Measurements from ENCODE around the gene NPIPB9. TPM values are rescaled to one million over a fixed set of nuclear protein-coding genes. Genes with fewer than 3 reads are reported as not detected.
"Not testable (repeated sequence)": the region's sequence is repeated elsewhere in the genome, so short reads cannot be mapped to it uniquely, and the experiment has no call there.

NPIPB9 gene
- 2.8 TPM in 1 of 2 replicates, not detected in the other for total RNA-seq (ENCODE audit: low replicate concordance)

DNA sequence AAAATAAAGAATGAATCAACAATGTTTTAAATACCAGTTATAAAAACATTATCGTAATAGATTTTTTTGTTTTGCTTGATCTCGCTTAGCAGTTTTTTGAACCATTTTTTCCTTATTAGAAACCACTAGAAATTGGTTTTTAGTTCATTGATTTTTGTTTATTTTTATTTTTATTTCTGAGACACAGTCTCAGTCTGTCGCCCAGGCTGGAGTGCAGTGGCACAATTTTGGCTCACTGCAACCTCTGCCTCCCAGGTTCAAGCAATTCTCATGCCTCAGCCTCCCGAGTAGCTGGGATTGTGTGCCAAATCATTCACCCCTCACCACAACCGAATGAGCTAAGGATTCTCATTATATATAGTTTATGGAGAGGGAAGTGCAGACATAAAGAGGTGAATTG is at the start of gene NPIPB9:
Gene NPIPB9, plus strand, starts transcription at position 301 of the 400 bp plus-strand sequence.
- H3K36me3 ChIP-seq; H3K4me3 Mint-ChIP-seq; H3K9ac ChIP-seq; H2AFZ ChIP-seq (replicated peaks); H3K9me3 ChIP-seq (ENCODE audit: low read depth); H3K79me2 ChIP-seq (ENCODE audit: low read depth); H3K27me3 Mint-ChIP-seq (ENCODE audit: insufficient read depth, low read depth); H3K27ac ChIP-seq; H3K4me1 ChIP-seq; H3K9me3 Mint-ChIP-seq; H4K20me1 ChIP-seq (ENCODE audit: low read depth); H3K27ac Mint-ChIP-seq; H3K27me3 ChIP-seq; DNase-seq (ENCODE audit: low spot score); H3K4me3 ChIP-seq; H3K36me3 Mint-ChIP-seq; H3K4me2 ChIP-seq; H3K4me1 Mint-ChIP-seq; H3F3A ChIP-seq (ENCODE audit: low read depth): not testable (repeated sequence)

DNA sequence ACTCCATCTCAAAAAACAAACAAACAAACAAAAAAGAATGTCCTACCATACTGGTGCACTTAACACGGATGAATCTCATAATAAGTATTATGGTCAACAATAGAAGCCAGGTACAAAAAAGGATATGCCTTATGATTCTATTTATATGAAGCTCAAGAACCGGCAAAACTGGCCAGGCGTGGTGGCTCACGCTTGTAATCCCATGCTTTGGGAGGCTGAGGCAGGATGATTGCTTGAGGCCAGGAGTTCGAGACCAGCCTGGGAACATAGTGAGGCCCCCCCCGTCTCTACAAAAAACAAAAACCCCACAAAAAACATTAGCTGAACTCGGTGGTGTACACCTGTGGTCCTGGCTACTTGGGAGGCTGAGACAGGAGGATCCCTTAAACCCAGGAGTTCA is 47.3 kb upstream of the NPIPB9 start:
- H4K20me1 ChIP-seq (ENCODE audit: low read depth); H3K27ac ChIP-seq; H3F3A ChIP-seq (ENCODE audit: low read depth); H3K27me3 ChIP-seq; H2AFZ ChIP-seq (replicated peaks); H3K27me3 Mint-ChIP-seq (ENCODE audit: insufficient read depth, low read depth); H3K9me3 Mint-ChIP-seq; H3K9ac ChIP-seq; H3K4me1 ChIP-seq; H3K4me1 Mint-ChIP-seq; H3K9me3 ChIP-seq (ENCODE audit: low read depth); H3K36me3 Mint-ChIP-seq; H3K79me2 ChIP-seq (ENCODE audit: low read depth); H3K36me3 ChIP-seq; H3K27ac Mint-ChIP-seq; H3K4me3 Mint-ChIP-seq; H3K4me3 ChIP-seq; H3K4me2 ChIP-seq; DNase-seq (ENCODE audit: low spot score): not testable (repeated sequence)

DNA sequence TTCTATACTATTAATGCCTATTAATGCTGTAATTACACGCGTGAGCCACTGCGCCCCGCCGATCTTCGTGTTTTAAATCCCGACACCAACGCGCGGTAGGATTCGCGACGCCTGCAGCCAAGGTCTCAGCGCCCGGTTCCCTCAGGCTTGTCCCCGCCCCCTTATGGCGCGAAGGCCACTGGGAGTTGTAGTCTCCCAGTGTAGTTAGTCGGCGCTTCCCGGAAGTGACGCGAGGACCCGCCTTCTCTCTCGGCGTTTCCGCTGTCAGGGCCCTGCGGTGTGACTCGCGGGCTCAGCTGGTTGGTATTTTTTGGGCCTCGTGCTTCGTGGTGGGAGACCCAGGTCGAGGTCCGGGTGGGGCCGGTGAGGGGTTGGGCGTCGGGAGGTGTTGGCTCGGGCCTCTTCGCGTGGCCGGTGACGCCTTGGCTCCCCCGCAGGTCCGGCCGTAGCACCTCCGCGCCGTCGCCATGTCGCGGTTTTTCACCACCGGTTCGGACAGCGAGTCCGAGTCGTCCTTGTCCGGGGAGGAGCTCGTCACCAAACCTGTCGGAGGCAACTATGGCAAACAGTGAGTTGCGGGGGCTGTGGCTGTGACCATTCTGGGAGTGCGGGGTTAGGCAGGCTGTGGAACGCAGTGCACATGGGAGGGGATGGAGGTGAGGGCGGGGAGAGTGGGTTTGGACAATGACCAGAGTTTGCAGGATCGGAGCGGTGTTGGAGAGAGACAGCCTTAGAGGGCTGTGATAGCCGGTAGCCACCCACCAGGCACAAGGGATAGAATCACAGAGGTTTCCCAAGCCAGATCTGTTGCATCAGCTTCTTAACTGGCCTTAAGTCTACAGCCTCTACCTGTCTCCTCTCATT is 40.1 kb upstream of the NPIPB9 start, which contains the start of gene EIF3C:
Gene EIF3C, plus strand, starts transcription at position 245 of the 864 bp plus-strand sequence. Its CDS starts 223 bp downstream, at position 468.
- H3K79me2 ChIP-seq (ENCODE audit: low read depth); H3K9me3 ChIP-seq (ENCODE audit: low read depth); H3K36me3 ChIP-seq; H3K4me2 ChIP-seq; H3K4me3 ChIP-seq; H3K9me3 Mint-ChIP-seq; H3K27ac Mint-ChIP-seq; H3K27ac ChIP-seq; H2AFZ ChIP-seq (replicated peaks); H3K4me1 ChIP-seq; DNase-seq (ENCODE audit: low spot score); H3K9ac ChIP-seq; H3K36me3 Mint-ChIP-seq; H3K4me1 Mint-ChIP-seq; H3F3A ChIP-seq (ENCODE audit: low read depth); H3K27me3 ChIP-seq; H4K20me1 ChIP-seq (ENCODE audit: low read depth); H3K27me3 Mint-ChIP-seq (ENCODE audit: insufficient read depth, low read depth): not testable (repeated sequence)
- peak within 1 kb of the TSS; percentile 77 for H3K4me3 Mint-ChIP-seq

DNA sequence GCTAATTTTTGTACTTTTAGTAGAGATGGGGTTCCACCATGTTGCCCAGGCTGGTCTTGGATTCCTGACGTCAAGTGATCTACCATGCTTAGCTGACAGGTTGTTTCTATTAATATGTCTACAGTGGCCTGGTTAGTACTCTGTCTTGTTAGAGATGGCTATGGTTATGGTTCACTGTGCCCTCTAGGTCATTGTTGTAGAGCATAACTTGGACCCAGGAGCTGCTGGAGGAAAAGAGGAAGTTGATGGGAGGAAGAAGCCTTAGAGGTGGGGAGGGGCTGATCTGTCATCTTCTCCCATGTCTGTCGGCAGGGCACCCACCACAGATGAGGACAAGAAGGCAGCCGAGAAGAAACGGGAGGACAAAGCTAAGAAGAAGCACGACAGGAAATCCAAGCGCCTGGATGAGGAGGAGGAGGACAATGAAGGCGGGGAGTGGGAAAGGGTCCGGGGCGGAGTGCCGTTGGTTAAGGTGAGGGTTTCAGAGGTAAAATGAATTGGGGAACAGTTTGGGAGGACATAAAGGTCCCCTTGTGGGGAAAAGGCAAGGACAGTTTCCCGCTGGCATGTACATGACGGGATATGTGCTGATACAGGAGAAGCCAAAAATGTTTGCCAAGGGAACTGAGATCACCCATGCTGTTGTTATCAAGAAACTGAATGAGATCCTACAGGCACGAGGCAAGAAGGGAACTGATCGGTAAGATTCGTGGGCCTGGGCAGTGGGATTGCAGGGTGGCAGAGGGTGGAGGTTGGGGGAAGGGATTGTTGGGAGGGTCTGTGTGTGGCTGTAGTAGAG is 28.5 kb upstream of the NPIPB9 start:
- not testable (repeated sequence) for H3K36me3 ChIP-seq; H3K27me3 ChIP-seq; DNase-seq (ENCODE audit: low spot score); H3K4me1 Mint-ChIP-seq; H3F3A ChIP-seq (ENCODE audit: low read depth); H3K27me3 Mint-ChIP-seq (ENCODE audit: insufficient read depth, low read depth); H3K36me3 Mint-ChIP-seq; H3K4me3 ChIP-seq; H4K20me1 ChIP-seq (ENCODE audit: low read depth); H3K27ac Mint-ChIP-seq; H3K4me1 ChIP-seq; H3K4me3 Mint-ChIP-seq; H3K9me3 Mint-ChIP-seq; H3K9me3 ChIP-seq (ENCODE audit: low read depth); H3K4me2 ChIP-seq; H3K27ac ChIP-seq; H3K9ac ChIP-seq; H2AFZ ChIP-seq (replicated peaks); H3K79me2 ChIP-seq (ENCODE audit: low read depth)

DNA sequence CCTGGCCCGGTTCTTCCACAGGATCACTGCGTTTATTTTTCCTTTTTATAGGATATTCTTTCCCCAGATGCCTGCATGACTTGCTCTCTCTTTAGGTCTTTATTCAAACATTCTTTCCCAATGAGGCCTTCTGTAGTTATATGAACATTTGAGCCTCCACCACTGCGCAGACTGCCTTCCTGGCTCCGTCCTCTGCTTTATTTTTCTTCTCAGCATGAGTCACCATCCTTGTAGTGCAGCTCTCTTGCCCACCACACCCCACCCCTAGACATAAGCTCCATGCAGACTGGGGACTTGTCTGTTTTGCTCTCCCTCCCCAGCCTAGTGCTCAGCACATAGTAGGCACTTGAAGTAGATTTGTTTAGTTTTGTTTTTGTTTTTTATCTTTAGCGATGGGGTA is 20.3 kb upstream of the NPIPB9 start:
- H3K79me2 ChIP-seq (ENCODE audit: low read depth); H3K27ac Mint-ChIP-seq; H3K4me1 ChIP-seq; H3K27me3 ChIP-seq; H3K9me3 Mint-ChIP-seq; H2AFZ ChIP-seq (replicated peaks); H4K20me1 ChIP-seq (ENCODE audit: low read depth); H3F3A ChIP-seq (ENCODE audit: low read depth); H3K36me3 ChIP-seq; DNase-seq (ENCODE audit: low spot score); H3K36me3 Mint-ChIP-seq; H3K4me2 ChIP-seq; H3K27me3 Mint-ChIP-seq (ENCODE audit: insufficient read depth, low read depth); H3K4me1 Mint-ChIP-seq; H3K9me3 ChIP-seq (ENCODE audit: low read depth); H3K27ac ChIP-seq; H3K9ac ChIP-seq; H3K4me3 ChIP-seq; H3K4me3 Mint-ChIP-seq: not testable (repeated sequence)

DNA sequence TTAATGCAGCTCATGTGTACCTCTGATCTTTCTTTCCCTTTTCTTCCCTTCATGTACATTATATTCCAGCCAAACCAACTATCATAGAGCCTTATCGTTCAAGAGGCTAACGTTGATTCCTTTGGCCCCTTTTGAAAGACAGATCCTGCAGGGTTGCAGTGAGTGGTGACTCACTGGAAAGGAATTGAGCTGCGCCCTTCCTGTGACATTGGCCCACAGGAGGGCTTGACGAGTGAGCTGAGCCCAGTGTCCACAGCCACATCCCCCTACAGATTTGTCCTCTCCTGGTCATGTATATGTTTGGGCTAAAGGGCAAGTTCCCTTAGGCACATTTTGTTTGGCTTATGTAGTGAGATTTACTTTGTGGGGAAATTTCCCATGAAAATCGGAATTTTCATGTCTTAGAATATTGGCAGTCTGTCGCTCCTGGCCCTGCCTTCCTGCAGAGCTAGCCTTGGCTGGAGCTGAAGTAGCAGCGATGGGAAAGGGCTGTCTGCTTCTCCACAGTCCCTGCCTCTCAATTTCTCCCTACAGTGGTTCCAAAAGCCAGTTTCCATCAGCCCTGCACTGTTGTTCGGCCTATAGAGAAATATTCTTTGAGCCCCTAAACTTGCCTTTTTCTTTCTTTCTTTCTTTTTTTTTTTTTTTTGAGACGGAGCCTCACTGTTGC is 19.0 kb upstream of the NPIPB9 start:
- H3K4me3 Mint-ChIP-seq; H3K4me2 ChIP-seq; H2AFZ ChIP-seq (replicated peaks); H4K20me1 ChIP-seq (ENCODE audit: low read depth); H3K79me2 ChIP-seq (ENCODE audit: low read depth); H3K36me3 ChIP-seq; H3F3A ChIP-seq (ENCODE audit: low read depth); H3K27me3 Mint-ChIP-seq (ENCODE audit: insufficient read depth, low read depth); H3K36me3 Mint-ChIP-seq; H3K27ac ChIP-seq; H3K9me3 ChIP-seq (ENCODE audit: low read depth); H3K9me3 Mint-ChIP-seq; DNase-seq (ENCODE audit: low spot score); H3K9ac ChIP-seq; H3K4me3 ChIP-seq; H3K27me3 ChIP-seq; H3K4me1 ChIP-seq; H3K4me1 Mint-ChIP-seq; H3K27ac Mint-ChIP-seq: not testable (repeated sequence)

DNA sequence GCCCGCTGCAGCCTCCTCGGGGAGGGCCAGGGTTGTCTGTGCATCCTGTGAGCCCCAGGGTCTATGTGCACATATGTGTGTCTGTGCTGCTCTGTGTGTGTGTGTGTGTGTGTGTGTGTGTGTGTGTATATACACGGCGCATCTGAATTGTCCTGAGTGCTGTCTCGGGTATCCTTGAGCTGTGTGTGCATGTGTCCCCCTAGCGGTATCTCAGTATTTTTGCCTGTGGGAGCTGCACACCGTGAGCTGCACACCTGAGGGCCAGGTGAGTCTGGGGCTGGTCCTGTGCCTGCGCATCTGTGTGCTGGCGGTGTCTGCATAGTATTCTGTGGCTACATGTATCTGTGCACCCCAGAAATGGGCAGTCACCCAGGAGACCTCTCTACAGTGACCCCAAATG is 11.8 kb upstream of the NPIPB9 start:
- H3K4me3 Mint-ChIP-seq; H3K36me3 ChIP-seq; H3K36me3 Mint-ChIP-seq; H3F3A ChIP-seq (ENCODE audit: low read depth); H3K9ac ChIP-seq; H3K79me2 ChIP-seq (ENCODE audit: low read depth); DNase-seq (ENCODE audit: low spot score); H3K4me1 ChIP-seq; H3K4me1 Mint-ChIP-seq; H3K9me3 Mint-ChIP-seq; H3K27ac ChIP-seq; H3K4me3 ChIP-seq; H3K27me3 ChIP-seq; H3K4me2 ChIP-seq; H2AFZ ChIP-seq (replicated peaks); H3K27ac Mint-ChIP-seq; H3K27me3 Mint-ChIP-seq (ENCODE audit: insufficient read depth, low read depth); H4K20me1 ChIP-seq (ENCODE audit: low read depth); H3K9me3 ChIP-seq (ENCODE audit: low read depth): not testable (repeated sequence)
